Measurements from ENCODE around the gene SPDL1. TPM values are rescaled to one million over a fixed set of nuclear protein-coding genes. Genes with fewer than 3 reads are reported as not detected.
"Not testable (repeated sequence)": the region's sequence is repeated elsewhere in the genome, so short reads cannot be mapped to it uniquely, and the experiment has no call there.

The SPDL1 gene
- total RNA-seq, 4 donors from 2014 or later, result 1.5 to 30.2 (median 14.9) TPM

DNA sequence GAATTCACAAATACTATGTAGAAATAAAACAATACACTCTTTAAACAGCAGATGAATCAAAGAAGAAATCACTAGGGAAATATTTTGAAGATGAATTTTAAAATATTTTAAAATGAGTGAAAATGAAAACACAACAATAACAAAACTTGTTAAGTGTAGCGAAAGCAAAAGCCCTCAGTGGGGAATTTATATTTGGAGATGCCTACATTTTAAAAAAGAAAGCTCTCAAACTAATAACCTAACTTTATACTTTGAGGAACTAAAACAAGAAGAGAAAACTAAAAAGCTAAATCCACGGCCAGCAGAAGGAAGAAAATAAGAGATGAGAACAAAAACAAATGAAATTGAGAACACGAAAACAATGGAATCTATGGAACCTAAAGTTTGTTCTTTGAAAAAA, 22.7 kb downstream of the SPDL1 start:
- peaks cover 0 to 3% of the 10 kb centered on the region in 2 donors for H3K9me3 ChIP-seq
- no peak overlapping the region for H3K27ac ChIP-seq
- H3K27me3 ChIP-seq, result no peaks in the 10 kb centered on the region
- H3K4me1 ChIP-seq, result no peaks in the 10 kb centered on the region
- DNase-seq, result no peak
- intact Hi-C loops (cut with DNase I; ENCODE audit: low total_unique reads), result no loop called here
- H3K4me3 ChIP-seq, result no peak overlapping the region
- TF ChIP-seq, protein P1, sequence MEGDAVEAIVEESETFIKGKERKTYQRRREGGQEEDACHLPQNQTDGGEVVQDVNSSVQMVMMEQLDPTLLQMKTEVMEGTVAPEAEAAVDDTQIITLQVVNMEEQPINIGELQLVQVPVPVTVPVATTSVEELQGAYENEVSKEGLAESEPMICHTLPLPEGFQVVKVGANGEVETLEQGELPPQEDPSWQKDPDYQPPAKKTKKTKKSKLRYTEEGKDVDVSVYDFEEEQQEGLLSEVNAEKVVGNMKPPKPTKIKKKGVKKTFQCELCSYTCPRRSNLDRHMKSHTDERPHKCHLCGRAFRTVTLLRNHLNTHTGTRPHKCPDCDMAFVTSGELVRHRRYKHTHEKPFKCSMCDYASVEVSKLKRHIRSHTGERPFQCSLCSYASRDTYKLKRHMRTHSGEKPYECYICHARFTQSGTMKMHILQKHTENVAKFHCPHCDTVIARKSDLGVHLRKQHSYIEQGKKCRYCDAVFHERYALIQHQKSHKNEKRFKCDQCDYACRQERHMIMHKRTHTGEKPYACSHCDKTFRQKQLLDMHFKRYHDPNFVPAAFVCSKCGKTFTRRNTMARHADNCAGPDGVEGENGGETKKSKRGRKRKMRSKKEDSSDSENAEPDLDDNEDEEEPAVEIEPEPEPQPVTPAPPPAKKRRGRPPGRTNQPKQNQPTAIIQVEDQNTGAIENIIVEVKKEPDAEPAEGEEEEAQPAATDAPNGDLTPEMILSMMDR (IDR thresholded peaks at IDR 0.05), result no peak
- TF ChIP-seq POLR2A (IDR thresholded peaks at IDR 0.05), result no peak
- H3K36me3 ChIP-seq, result no peaks in the 10 kb centered on the region

DNA sequence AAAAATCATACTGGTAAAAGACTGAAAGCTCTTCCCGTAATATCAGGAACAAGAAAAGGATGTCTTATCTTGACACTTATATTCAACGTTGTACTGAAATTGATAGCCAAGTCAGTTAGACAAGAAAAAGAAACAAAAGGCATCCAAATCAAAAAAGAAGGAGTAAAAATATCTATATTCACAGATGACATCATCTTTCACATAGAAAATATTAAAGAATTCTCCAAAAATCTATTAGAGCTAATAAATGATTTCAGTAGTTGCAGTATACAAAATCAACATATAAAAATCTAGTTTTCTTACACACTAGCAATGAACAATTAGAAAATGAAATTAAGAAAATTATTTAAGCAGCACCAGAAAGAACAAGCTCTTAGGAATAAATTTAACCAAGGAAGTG, 24.3 kb downstream of the SPDL1 start:
- intact Hi-C loops (cut with DNase I; ENCODE audit: low total_unique reads), result no loop called here
- Histone ChIP-seq H3K9me3 (peaks cover 0 to 3% of the 10 kb centered on the region in 2 donors), H3K4me3 (no peak overlapping the region), H3K36me3 (no peaks in the 10 kb centered on the region), H3K27me3 (no peaks in the 10 kb centered on the region), H3K27ac (no peak overlapping the region), H3K4me1 (no peaks in the 10 kb centered on the region)
- no peak for DNase-seq
- TF ChIP-seq, protein P1 (IDR thresholded peaks at IDR 0.05), result no peak
- TF ChIP-seq POLR2A (IDR thresholded peaks at IDR 0.05), result no peak

DNA sequence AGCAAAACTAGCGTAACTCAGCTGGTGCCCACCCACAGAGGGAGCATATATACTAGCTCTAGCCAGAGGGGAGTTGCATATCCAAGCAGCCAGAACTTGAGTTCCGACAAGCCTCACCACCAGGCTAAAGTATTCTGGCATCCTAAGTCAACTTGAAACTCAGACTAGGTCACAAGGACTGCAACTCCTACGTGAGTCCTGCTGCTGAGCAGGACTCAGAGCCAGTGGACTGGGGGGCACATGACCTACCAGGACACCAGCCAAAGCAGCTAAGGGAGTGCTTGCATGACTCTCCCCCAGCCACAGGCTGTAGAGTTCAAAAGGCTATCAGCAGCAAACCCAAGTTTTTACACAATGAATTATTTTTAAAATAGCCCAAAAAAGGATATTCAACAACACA, 26.1 kb downstream of the SPDL1 start:
- TF ChIP-seq, protein P1 (IDR thresholded peaks at IDR 0.05), result no peak
- TF ChIP-seq POLR2A (IDR thresholded peaks at IDR 0.05), result no peak
- DNase-seq, result no peak
- intact Hi-C loops (cut with DNase I; ENCODE audit: low total_unique reads), result no loop called here
- H3K4me3 ChIP-seq, result no peak overlapping the region
- H3K4me1 ChIP-seq, result no peaks in the 10 kb centered on the region
- H3K36me3 ChIP-seq, result no peaks in the 10 kb centered on the region
- peaks cover 0 to 3% of the 10 kb centered on the region in 2 donors for H3K9me3 ChIP-seq
- no peak overlapping the region for H3K27ac ChIP-seq
- no peaks in the 10 kb centered on the region for H3K27me3 ChIP-seq

- Histone ChIP-seq H3K4me1 (no peaks in the 10 kb centered on the region), H3K9me3 (peaks cover 0 to 3% of the 10 kb centered on the region in 2 donors), H3K36me3 (no peaks in the 10 kb centered on the region), H3K27ac (no peak overlapping the region), H3K27me3 (no peaks in the 10 kb centered on the region), H3K4me3 (no peak overlapping the region)
- no peak for TF ChIP-seq POLR2A (IDR thresholded peaks at IDR 0.05)
- TF ChIP-seq, protein P1 (IDR thresholded peaks at IDR 0.05), result no peak
- DNase-seq, result no peak
- intact Hi-C loops (cut with DNase I; ENCODE audit: low total_unique reads), result no loop called here
These were observed 27.0 kb downstream of the SPDL1 start for GRCh38 chr5:169610606-169611005.

GRCh38 chr5:169615561-169615960, 32.0 kb downstream of the SPDL1 start:
- peaks cover 0 to 2% of the 10 kb centered on the region in 2 donors for H3K9me3 ChIP-seq
- no peaks in the 10 kb centered on the region for H3K27me3 ChIP-seq
- H3K36me3 ChIP-seq, result no peaks in the 10 kb centered on the region
- H3K4me3 ChIP-seq, result no peak overlapping the region
- TF ChIP-seq, protein P1 (IDR thresholded peaks at IDR 0.05), result no peak
- TF ChIP-seq POLR2A (IDR thresholded peaks at IDR 0.05), result no peak
- H3K27ac ChIP-seq, result no peak overlapping the region
- no peaks in the 10 kb centered on the region for H3K4me1 ChIP-seq
- no peak for DNase-seq
- intact Hi-C loops (cut with DNase I; ENCODE audit: low total_unique reads), result no loop called here

DNA sequence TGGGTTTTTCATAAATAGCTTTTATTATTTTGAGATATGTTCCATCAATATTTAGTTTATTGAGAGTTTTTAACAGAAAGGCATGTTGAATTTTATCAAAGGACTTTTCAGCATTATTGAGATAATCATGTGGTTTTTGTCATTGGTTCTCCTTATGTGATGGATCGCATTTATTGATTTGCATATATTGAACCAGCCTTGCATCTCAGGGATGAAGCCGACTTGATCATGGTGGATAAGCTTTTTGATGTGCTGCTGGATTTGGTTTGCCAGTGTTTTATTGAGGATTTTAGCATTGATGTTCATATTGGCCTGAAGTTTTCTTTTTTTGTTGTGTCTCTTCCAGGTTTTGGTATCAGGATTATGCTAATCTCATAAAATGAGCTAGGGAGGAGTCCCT, 40.7 kb downstream of the SPDL1 start:
- H3K9me3 ChIP-seq; H3K36me3 ChIP-seq; intact Hi-C loops (cut with DNase I; ENCODE audit: low total_unique reads): not testable (repeated sequence)

More for the DNA sequence above, 40.7 kb downstream of the SPDL1 start:
- not testable (repeated sequence) for H3K27ac ChIP-seq, H3K27me3 ChIP-seq, H3K4me1 ChIP-seq, DNase-seq, H3K4me3 ChIP-seq
